ENCODE data around the gene FYB2.

FYB2 gene, protein sequence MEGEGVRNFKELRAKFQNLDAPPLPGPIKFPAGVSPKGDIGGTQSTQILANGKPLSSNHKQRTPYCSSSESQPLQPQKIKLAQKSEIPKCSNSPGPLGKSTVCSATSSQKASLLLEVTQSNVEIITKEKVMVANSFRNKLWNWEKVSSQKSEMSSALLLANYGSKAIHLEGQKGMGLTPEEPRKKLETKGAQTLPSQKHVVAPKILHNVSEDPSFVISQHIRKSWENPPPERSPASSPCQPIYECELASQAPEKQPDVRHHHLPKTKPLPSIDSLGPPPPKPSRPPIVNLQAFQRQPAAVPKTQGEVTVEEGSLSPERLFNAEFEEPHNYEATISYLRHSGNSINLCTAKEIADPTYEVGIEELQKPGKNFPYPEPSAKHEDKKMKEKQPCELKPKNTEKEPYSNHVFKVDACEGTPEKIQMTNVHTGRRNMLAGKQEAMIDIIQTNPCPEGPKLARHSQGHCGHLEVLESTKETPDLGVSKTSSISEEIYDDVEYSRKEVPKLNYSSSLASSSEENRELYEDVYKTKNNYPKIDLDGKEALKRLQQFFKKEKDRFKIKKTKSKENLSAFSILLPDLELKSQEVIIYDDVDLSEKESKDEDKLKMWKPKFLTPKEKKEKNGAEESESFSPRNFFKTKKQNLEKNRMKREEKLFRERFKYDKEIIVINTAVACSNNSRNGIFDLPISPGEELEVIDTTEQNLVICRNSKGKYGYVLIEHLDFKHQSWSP

GRCh38 chr1:56819387-56819899 lies at the start of gene FYB2:
Gene FYB2 (minus strand): TSS chr1:56819404. CDS start chr1:56819290, 114 bp downstream.
- Histone ChIP-seq H3K4me1 (ENCODE audit: control insufficient read depth in 1 of 2, insufficient read depth in 1 of 2, low read depth in 1 of 2, low read length in 1 of 2) (no peaks in the 10 kb centered on the region), H3K27ac (no peak within 1 kb of the TSS), H3K27me3 (no peaks in the 10 kb centered on the region), H3K9me3 (no peaks in the 10 kb centered on the region), H3K36me3 (no peaks in the 10 kb centered on the region), H3K4me3 (ENCODE audit: low read depth in 1 of 2, low read length in 1 of 2) (no peak within 1 kb of the TSS)
- no peak for TF ChIP-seq CTCF (IDR thresholded peaks at IDR 0.05)

- Histone ChIP-seq H3K9me3 (no peaks in the 10 kb centered on the region), H3K27me3 (peaks cover 11% of the 10 kb centered on the region), H3K36me3 (no peaks in the 10 kb centered on the region), H3K27ac (no peak overlapping the region), H3K4me1 (ENCODE audit: control insufficient read depth in 1 of 2, insufficient read depth in 1 of 2, low read depth in 1 of 2, low read length in 1 of 2) (no peaks in the 10 kb centered on the region), H3K4me3 (ENCODE audit: low read depth in 1 of 2, low read length in 1 of 2) (no peak overlapping the region)
- no peak for TF ChIP-seq CTCF (IDR thresholded peaks at IDR 0.05)
Measured at GRCh38 chr1:56868761-56869160, 49.6 kb upstream of the FYB2 start.

- Histone ChIP-seq H3K27ac (no peak overlapping the region), H3K9me3 (no peaks in the 10 kb centered on the region), H3K4me1 (ENCODE audit: control insufficient read depth in 1 of 2, insufficient read depth in 1 of 2, low read depth in 1 of 2, low read length in 1 of 2) (no peaks in the 10 kb centered on the region), H3K27me3 (peaks cover 11% of the 10 kb centered on the region), H3K4me3 (ENCODE audit: low read depth in 1 of 2, low read length in 1 of 2) (no peak overlapping the region), H3K36me3 (no peaks in the 10 kb centered on the region)
- TF ChIP-seq CTCF (IDR thresholded peaks at IDR 0.05): no peak
Measured at GRCh38 chr1:56867491-56867890, 48.3 kb upstream of the FYB2 start.

DNA sequence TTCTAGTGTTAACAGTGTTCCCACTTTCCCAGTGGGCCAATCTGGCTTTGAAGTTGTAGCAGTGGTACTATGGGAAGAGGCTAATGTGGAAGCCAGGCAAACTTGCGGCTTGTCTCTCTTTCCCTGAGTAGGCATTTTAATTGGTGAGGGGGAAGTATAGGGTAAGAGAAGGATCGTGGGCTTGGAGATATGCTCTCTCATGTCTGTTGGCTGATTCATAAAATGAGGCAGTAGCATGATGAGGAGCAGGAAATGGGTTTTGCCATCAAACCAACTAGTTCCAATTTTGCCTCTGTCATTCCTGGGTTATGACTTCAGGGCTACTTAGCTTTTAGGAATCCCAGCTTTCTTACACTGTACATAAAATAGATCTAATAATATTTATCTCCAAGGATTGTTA lies 47.5 kb upstream of the FYB2 start:
- Histone ChIP-seq H3K4me3 (ENCODE audit: low read depth in 1 of 2, low read length in 1 of 2) (no peak overlapping the region), H3K27ac (no peak overlapping the region)

DNA sequence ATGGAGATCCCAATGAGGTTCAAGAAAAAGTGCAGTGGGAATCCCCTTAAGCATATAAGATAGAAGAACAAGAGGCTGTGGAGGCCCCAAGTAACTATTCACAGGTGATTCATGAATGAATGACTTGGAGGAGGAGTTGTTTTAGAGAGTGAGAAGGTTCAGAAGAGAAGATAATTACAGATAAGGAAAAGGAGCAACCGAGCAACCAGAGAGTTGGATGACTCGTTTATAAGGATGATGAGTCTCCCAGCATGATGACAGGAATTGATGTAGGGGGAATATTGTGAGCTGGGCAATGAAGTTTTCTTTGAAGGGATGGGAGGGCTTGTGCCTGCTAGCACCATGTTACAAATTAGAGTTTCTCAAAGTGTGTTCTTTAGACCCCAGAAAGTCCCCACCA lies 45.2 kb upstream of the FYB2 start:
- Histone ChIP-seq H3K27ac (no peak overlapping the region), H3K36me3 (no peaks in the 10 kb centered on the region), H3K4me1 (ENCODE audit: control insufficient read depth in 1 of 2, insufficient read depth in 1 of 2, low read depth in 1 of 2, low read length in 1 of 2) (no peaks in the 10 kb centered on the region), H3K9me3 (no peaks in the 10 kb centered on the region), H3K4me3 (ENCODE audit: low read depth in 1 of 2, low read length in 1 of 2) (no peak overlapping the region), H3K27me3 (no peaks in the 10 kb centered on the region)
- TF ChIP-seq CTCF (IDR thresholded peaks at IDR 0.05): no peak

More for the DNA sequence above, 47.5 kb upstream of the FYB2 start:
- no peak for TF ChIP-seq CTCF (IDR thresholded peaks at IDR 0.05)
- H3K27me3 ChIP-seq: peaks cover 11% of the 10 kb centered on the region
- H3K4me1 ChIP-seq (ENCODE audit: control insufficient read depth in 1 of 2, insufficient read depth in 1 of 2, low read depth in 1 of 2, low read length in 1 of 2): no peaks in the 10 kb centered on the region
- H3K36me3 ChIP-seq: no peaks in the 10 kb centered on the region
- no peaks in the 10 kb centered on the region for H3K9me3 ChIP-seq
